GM19468 (cell line): ENCODE data around the gene C11orf68.

Source experiments
- ATAC-seq: cut with Tn5 transposase; IDR thresholded peaks from one replicate; pipeline ENCODE4 v1.9.1; 2021; ENCODE audit warnings: mild to moderate bottlenecking, moderate library complexity, moderate number of reproducible peaks; ENCODE audit not compliant: unreplicated experiment; ENCODE audit errors: extremely low read depth

Gene C11orf68

GRCh38 chr11:65916391-65916790 lies 2.5 kb downstream of the C11orf68 start:
- ATAC-seq: no peak

DNA sequence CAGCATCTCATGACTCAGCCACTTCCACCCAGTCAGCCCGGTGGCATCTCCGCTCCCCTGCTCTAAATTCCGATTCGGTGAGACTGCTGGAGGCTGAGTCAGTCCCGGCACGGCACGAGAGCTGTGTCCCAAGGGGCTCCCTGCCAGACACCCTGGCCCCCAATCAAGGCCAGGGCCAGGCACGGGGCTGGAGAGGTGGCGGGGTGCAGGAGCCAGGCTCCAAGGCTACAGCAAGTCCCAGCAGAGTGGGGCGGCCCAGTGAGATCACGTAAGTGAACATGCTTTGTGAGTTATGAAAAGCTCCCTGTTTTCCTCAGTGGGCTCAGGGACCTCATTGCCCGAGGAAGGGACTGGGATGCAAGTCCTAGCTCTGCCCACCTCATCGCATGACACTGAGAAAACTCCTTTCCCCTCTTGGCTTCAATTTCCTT lies 3.0 kb downstream of the C11orf68 start:
- no peak for ATAC-seq

DNA sequence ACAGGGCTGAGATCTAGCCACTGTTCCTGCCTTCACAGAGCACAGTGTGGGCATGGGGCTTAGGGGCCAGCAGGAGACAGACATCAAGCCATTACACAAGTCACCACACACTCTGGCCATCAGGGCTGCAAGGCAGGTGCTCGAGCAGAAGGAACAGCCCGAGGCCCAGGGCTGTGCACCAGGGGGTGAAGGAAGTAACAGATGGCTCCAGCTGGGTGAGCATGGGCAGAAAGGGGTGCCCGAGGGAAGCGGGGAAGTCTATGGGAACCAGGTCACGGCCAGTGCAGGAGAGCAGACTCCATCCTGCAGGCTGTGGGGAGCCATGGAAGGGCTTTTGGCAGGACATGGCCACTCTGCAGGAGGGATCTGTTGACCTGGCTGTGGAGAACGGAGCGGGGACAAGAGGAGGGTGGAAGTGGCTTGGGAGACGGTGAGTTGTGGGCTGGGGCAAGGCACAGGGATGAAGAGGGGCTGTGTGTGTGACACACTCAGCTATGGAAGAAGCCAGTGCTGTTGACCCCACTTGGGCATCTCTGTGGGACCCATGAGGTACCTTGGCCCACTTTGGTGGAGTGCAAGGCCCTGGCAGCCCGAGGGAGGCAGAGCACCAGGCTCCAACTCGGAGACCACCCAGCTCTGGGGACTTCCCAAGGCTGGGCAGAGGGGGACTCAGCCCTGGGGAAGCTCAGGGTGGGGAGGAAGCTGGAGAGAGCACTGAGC lies 3.6 kb downstream of the C11orf68 start:
- no peak for ATAC-seq

- no peak for ATAC-seq
Observed at GRCh38 chr11:65912845-65913244, 6.0 kb downstream of the C11orf68 start.

- ATAC-seq: no peak
Observed at GRCh38 chr11:65911682-65912568, 6.9 kb downstream of the C11orf68 start.

GRCh38 chr11:65907878-65908277 lies 11.0 kb downstream of the C11orf68 start:
- ATAC-seq: no peak

GRCh38 chr11:65906602-65907001 lies 12.3 kb downstream of the C11orf68 start:
- no peak for ATAC-seq

DNA sequence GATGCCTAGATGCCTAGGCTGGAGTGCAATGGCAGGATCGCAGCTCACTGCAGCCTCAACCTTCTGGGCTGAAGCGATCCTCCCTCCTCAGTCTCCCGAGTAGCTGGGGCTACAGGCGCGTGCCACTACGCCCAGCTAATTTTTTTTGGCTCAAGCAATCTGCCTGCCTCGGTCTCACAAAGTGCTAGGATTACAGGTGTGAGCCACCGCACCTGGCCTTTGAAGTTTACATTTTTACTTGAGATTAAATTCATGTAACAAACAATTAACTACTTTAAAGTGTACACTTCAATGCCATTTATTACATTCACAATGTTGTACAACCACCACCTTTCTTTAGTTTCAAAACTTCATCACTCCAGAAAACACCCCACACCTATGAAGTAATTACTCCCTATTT lies 15.1 kb downstream of the C11orf68 start:
- no peak for ATAC-seq

DNA sequence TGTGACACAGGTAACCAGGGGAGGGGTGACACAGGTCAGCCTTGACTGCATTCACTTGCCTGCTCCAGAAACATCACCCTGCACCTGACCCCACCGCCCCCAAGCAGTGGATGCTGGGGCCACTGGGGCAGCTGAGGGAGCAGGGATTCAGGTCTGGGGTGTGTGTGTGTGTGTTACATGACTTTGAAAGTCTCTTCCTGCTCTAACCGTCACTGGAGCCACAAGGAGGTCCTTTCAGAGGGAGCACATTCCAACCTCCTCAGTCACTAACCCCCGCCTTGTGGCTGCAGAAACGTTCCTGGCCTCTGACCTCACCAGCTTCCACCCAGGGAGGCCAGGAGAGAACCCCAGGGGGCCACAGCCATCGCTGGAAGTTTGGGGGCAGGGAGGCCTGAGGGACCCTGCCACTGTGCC lies 15.8 kb downstream of the C11orf68 start:
- no peak for ATAC-seq

DNA sequence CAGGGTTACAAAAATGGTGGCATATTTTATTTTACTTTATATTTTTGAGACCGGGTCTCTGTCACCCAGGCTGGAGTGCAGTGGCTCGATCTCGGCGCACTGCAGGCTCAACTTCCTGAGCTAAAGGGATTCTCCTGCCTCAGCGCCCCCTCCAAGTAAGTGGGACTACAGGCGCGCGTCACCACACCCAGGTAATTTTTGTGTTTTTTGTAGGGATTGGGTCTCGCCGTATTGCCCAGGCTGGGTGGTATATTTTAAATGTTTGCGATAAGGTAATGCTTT lies 18.0 kb downstream of the C11orf68 start:
- no peak for ATAC-seq

- ATAC-seq: peak; percentile 23
Observed at GRCh38 chr11:65900125-65900898, 18.6 kb downstream of the C11orf68 start, which contains the start of gene FOSL1. Gene FOSL1, minus strand, starts transcription at chr11:65900388. Its CDS starts 49 bp downstream, at chr11:65900339.

DNA sequence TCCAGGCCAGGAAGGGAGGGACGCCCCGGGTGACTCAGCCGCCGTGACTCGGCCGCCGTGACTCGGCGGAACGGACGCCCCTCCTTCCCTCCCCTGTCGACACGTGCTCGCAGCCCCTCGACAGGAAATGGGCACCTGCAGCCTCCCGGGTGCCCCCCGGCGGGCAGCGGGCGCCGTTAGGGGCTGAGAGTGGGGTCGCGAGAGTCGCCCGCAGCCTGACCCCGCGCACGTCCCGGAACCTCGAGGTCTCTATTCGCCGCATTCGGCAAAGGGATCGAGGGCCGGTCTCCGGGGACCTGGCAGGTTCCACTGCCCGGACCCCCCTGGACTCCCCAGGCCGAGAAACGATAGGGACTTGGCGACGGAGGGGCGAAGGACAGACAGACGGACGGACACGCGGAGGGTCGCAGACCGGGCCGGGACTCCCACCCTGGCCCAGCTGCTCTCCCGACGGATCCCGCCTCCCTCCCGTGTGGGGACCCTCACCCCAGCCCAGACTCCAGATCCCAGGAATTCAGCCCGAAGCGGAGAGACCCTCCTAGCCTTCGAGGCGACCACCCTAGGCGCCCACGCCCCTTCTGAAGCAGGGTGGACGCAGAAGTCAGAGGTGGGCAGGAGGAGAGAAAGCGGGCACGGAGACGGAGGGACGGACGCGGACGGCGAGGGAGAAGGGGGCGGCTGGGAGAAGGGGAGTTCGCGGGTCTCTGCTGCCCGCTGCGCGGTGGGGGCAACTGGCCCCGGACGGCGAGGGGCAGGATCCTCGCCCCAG lies 19.3 kb downstream of the C11orf68 start:
- ATAC-seq: no peak

DNA sequence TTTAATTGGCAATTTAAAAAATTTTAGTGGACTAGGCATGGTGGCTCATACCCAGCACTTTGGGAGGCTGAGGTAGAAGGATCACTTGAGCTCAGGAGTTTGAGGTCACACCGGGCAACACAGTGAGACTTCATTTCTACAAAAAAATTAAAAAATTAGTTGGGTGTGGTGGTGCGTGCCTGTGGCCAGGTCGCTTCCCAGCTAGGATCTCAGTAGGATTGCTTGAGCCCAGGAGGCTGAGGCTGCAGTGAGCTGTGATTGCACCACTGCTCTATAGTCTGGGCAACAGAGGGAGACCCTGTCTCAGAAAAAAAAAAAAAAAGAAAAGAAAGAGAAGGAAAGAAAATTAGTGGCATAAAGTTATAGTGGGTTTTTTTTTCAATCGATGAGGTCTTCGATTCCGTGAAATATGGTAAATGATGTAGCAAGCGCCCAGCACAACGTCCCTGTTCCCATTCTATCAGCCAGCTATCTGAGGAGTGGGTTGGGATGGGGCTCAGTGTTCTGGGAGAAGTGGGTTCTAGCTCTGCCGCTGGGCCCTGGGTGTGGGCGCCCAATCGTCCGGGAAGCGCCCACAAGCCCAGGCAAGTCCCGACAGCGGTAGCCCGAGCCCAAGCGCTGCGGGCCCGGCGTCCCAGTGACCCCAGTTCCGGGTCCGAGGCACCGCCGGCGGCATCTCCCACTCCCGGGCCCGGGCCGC lies 20.1 kb downstream of the C11orf68 start:
- no peak for ATAC-seq

- ATAC-seq: no peak
Observed at GRCh38 chr11:65897020-65897471, 21.8 kb downstream of the C11orf68 start.

DNA sequence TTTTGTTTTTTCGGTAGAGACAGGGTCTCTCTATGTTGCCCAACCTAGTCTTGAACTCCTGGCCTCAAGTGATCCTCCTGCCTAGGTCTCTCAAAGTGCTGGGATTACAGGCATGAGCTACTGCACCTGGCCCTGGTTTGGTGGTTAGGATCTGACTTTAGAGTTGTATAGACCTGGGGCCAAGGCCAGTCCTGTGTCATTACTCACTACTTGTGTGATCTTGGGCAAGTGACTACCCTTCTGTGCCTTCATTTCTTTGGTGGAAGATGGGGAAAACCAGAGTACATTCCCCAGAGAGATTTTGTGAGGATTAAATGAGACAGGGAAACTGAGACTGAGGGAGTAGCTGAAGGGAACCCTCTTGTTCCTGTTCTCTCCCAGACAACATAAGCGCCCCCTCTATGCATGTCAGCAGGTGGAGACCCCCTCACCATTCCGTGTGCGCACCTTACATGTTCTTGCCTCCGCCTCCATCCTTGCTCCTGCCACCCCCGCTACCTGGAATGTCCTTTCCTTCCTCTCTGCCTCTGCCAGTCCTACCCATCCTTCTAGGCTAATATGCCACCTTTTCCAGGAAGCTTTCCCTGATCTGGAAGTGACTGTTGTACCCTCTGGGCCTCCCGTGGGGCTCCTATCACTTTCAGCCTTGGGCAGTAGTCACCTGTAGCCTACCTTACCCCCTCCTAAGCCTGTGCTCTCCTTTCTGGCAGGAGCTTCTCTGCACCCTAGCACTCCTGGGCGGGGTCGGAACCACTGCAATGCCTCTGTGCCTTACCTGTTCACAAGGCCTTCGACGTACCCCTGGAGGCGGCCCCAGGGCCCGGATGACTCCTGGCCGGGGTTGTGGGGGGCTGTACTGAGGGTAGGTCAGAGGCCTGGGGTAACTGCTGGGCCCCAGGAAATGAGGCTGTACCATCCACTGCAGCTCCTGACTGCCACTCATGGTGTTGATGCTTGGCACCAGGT lies 22.5 kb downstream of the C11orf68 start:
- no peak for ATAC-seq

DNA sequence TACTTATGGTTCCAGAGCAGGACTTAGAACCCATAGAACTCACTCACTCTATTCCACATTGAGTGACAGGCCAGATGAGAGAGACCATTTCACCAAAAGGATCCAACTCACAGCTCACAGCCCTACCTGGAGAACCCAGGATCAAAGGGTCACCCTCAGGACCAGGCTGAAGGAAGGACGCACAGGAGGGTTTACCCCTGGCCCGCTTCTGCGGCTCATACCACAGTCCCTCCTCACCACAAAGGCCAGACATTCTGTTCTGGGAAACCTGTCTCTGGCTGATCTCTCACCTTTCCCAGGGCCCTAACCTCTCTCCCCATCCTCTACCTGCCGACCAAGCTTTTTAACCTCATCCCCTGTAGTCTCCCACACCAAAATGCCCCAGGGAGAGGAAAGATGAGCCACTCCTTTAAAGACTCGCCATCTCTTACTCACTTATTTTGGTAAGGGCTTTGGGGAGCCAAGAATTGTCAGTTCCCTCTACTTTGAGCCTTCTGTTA lies 23.3 kb downstream of the C11orf68 start:
- no peak for ATAC-seq

- ATAC-seq: no peak
Observed at GRCh38 chr11:65894034-65894591, 24.7 kb downstream of the C11orf68 start.
